ENCODE measurements around the gene DPCD. TPM values are rescaled to one million over a fixed set of nuclear protein-coding genes. Genes with fewer than 3 reads are reported as not detected.

The DPCD gene
- polyA plus RNA-seq, 1 donor = 17.4 TPM

- peaks cover 20% of the 10 kb centered on the region for H3K36me3 ChIP-seq (ENCODE audit: control insufficient read depth, insufficient read depth, low read length)
- no peak overlapping the region for H3K4me3 ChIP-seq (ENCODE audit: low read length)
- peaks cover 18% of the 10 kb centered on the region for H3K27me3 ChIP-seq (ENCODE audit: control insufficient read depth, insufficient read depth, low read length)
- no peak for DNase-seq
- H3K4me1 ChIP-seq (ENCODE audit: control insufficient read depth, insufficient read depth, low read length) = peaks cover 17% of the 10 kb centered on the region
- no peak overlapping the region for H3K27ac ChIP-seq (ENCODE audit: low read length)
- H3K9me3 ChIP-seq (ENCODE audit: control insufficient read depth, low read depth, low read length) = peaks cover 4% of the 10 kb centered on the region
- 67% methylated on average over 2 of the region's 25 CpGs for WGBS (ENCODE audit: insufficient coverage, low lambda C conversion rate)
Observed at GRCh38 chr10:101573885-101574753, 14.0 kb upstream of the DPCD start.

GRCh38 chr10:101575091-101575490, 13.0 kb upstream of the DPCD start:
- Histone ChIP-seq H3K27me3 (ENCODE audit: control insufficient read depth, insufficient read depth, low read length) (peaks cover 8% of the 10 kb centered on the region), H3K4me1 (ENCODE audit: control insufficient read depth, insufficient read depth, low read length) (peaks cover 9% of the 10 kb centered on the region), H3K4me3 (ENCODE audit: low read length) (no peak overlapping the region), H3K36me3 (ENCODE audit: control insufficient read depth, insufficient read depth, low read length) (peaks cover 30% of the 10 kb centered on the region), H3K27ac (ENCODE audit: low read length) (no peak overlapping the region), H3K9me3 (ENCODE audit: control insufficient read depth, low read depth, low read length) (peaks cover 4% of the 10 kb centered on the region)
- no CpG with 5 or more reads among the region's 3 CpGs for WGBS (ENCODE audit: insufficient coverage, low lambda C conversion rate)
- no peak for DNase-seq

GRCh38 chr10:101575580-101576210, 12.4 kb upstream of the DPCD start:
- no peak overlapping the region for H3K27ac ChIP-seq (ENCODE audit: low read length)
- no peak overlapping the region for H3K4me3 ChIP-seq (ENCODE audit: low read length)
- peaks cover 7% of the 10 kb centered on the region for H3K27me3 ChIP-seq (ENCODE audit: control insufficient read depth, insufficient read depth, low read length)
- H3K36me3 ChIP-seq (ENCODE audit: control insufficient read depth, insufficient read depth, low read length) = peaks cover 31% of the 10 kb centered on the region
- peaks cover 5% of the 10 kb centered on the region for H3K4me1 ChIP-seq (ENCODE audit: control insufficient read depth, insufficient read depth, low read length)
- no peak for DNase-seq
- WGBS (ENCODE audit: insufficient coverage, low lambda C conversion rate) = no CpG with 5 or more reads among the region's 7 CpGs
- H3K9me3 ChIP-seq (ENCODE audit: control insufficient read depth, low read depth, low read length) = peaks cover 4% of the 10 kb centered on the region

- H3K9me3 ChIP-seq (ENCODE audit: control insufficient read depth, low read depth, low read length) = peaks cover 4% of the 10 kb centered on the region
- H3K27ac ChIP-seq (ENCODE audit: low read length) = no peak overlapping the region
- 100% methylated on average over 1 of the region's 7 CpGs for WGBS (ENCODE audit: insufficient coverage, low lambda C conversion rate)
- DNase-seq = no peak
- peaks cover 1% of the 10 kb centered on the region for H3K27me3 ChIP-seq (ENCODE audit: control insufficient read depth, insufficient read depth, low read length)
- no peaks in the 10 kb centered on the region for H3K4me1 ChIP-seq (ENCODE audit: control insufficient read depth, insufficient read depth, low read length)
- peaks cover 36% of the 10 kb centered on the region for H3K36me3 ChIP-seq (ENCODE audit: control insufficient read depth, insufficient read depth, low read length)
- H3K4me3 ChIP-seq (ENCODE audit: low read length) = no peak overlapping the region
Observed at GRCh38 chr10:101576211-101576863, 11.8 kb upstream of the DPCD start.

- no peak for DNase-seq
- H3K9me3 ChIP-seq (ENCODE audit: control insufficient read depth, low read depth, low read length) = peaks cover 4% of the 10 kb centered on the region
- H3K4me3 ChIP-seq (ENCODE audit: low read length) = no peak overlapping the region
- WGBS (ENCODE audit: insufficient coverage, low lambda C conversion rate) = no CpG with 5 or more reads among the region's 7 CpGs
- no peak overlapping the region for H3K27ac ChIP-seq (ENCODE audit: low read length)
- H3K4me1 ChIP-seq (ENCODE audit: control insufficient read depth, insufficient read depth, low read length) = no peaks in the 10 kb centered on the region
- peaks cover 39% of the 10 kb centered on the region for H3K36me3 ChIP-seq (ENCODE audit: control insufficient read depth, insufficient read depth, low read length)
- no peaks in the 10 kb centered on the region for H3K27me3 ChIP-seq (ENCODE audit: control insufficient read depth, insufficient read depth, low read length)
Observed at GRCh38 chr10:101577121-101577871, 10.8 kb upstream of the DPCD start.

- H3K27me3 ChIP-seq (ENCODE audit: control insufficient read depth, insufficient read depth, low read length) = no peaks in the 10 kb centered on the region
- no peak overlapping the region for H3K27ac ChIP-seq (ENCODE audit: low read length)
- H3K4me1 ChIP-seq (ENCODE audit: control insufficient read depth, insufficient read depth, low read length) = no peaks in the 10 kb centered on the region
- H3K36me3 ChIP-seq (ENCODE audit: control insufficient read depth, insufficient read depth, low read length) = peaks cover 47% of the 10 kb centered on the region
- no peaks in the 10 kb centered on the region for H3K9me3 ChIP-seq (ENCODE audit: control insufficient read depth, low read depth, low read length)
- DNase-seq = no peak
- 83% methylated on average over 1 of the region's 5 CpGs for WGBS (ENCODE audit: insufficient coverage, low lambda C conversion rate)
- no peak overlapping the region for H3K4me3 ChIP-seq (ENCODE audit: low read length)
Observed at GRCh38 chr10:101578192-101578591, 9.9 kb upstream of the DPCD start.

- Histone ChIP-seq H3K36me3 (ENCODE audit: control insufficient read depth, insufficient read depth, low read length) (peaks cover 52% of the 10 kb centered on the region), H3K27ac (ENCODE audit: low read length) (no peak overlapping the region), H3K27me3 (ENCODE audit: control insufficient read depth, insufficient read depth, low read length) (no peaks in the 10 kb centered on the region), H3K4me3 (ENCODE audit: low read length) (no peak overlapping the region), H3K4me1 (ENCODE audit: control insufficient read depth, insufficient read depth, low read length) (no peaks in the 10 kb centered on the region), H3K9me3 (ENCODE audit: control insufficient read depth, low read depth, low read length) (no peaks in the 10 kb centered on the region)
- no CpG with 5 or more reads among the region's 13 CpGs for WGBS (ENCODE audit: insufficient coverage, low lambda C conversion rate)
- no peak for DNase-seq
Observed at GRCh38 chr10:101578803-101579515, 9.2 kb upstream of the DPCD start.

- H3K27ac ChIP-seq (ENCODE audit: low read length) = no peak overlapping the region
- no peak overlapping the region for H3K4me3 ChIP-seq (ENCODE audit: low read length)
- H3K9me3 ChIP-seq (ENCODE audit: control insufficient read depth, low read depth, low read length) = no peaks in the 10 kb centered on the region
- no peaks in the 10 kb centered on the region for H3K4me1 ChIP-seq (ENCODE audit: control insufficient read depth, insufficient read depth, low read length)
- no peaks in the 10 kb centered on the region for H3K27me3 ChIP-seq (ENCODE audit: control insufficient read depth, insufficient read depth, low read length)
- WGBS (ENCODE audit: insufficient coverage, low lambda C conversion rate) = no CpG with 5 or more reads among the region's 12 CpGs
- H3K36me3 ChIP-seq (ENCODE audit: control insufficient read depth, insufficient read depth, low read length) = peaks cover 52% of the 10 kb centered on the region
- no peak for DNase-seq
Observed at GRCh38 chr10:101579516-101579870, 8.6 kb upstream of the DPCD start.

GRCh38 chr10:101580486-101581399, 7.4 kb upstream of the DPCD start:
- no peak for DNase-seq
- no CpG with 5 or more reads among the region's 10 CpGs for WGBS (ENCODE audit: insufficient coverage, low lambda C conversion rate)
- Histone ChIP-seq H3K4me3 (ENCODE audit: low read length) (no peak overlapping the region), H3K27me3 (ENCODE audit: control insufficient read depth, insufficient read depth, low read length) (no peaks in the 10 kb centered on the region), H3K36me3 (ENCODE audit: control insufficient read depth, insufficient read depth, low read length) (peaks cover 62% of the 10 kb centered on the region), H3K4me1 (ENCODE audit: control insufficient read depth, insufficient read depth, low read length) (no peaks in the 10 kb centered on the region), H3K27ac (ENCODE audit: low read length) (no peak overlapping the region), H3K9me3 (ENCODE audit: control insufficient read depth, low read depth, low read length) (no peaks in the 10 kb centered on the region)

All from large intestine (tissue), 3 donors.